Trophoblast cell (in vitro differentiated cells and primary cell): ENCODE measurements around the gene NPDC1.

Experiments
- DNase-seq, 2 donors: peaks; one replicate each; pipeline ENCODE4 v3.0.0-alpha.2; 2016
- H2AFZ ChIP-seq: 2 replicates; pipeline ENCODE4 v1.6.1; 2013; ENCODE audit warnings: low read length, moderate library complexity, mild to moderate bottlenecking; ENCODE audit not compliant: insufficient read depth, poor library complexity
- H2AK5ac ChIP-seq: 2 replicates; pipeline ENCODE4 v1.6.1; 2013; ENCODE audit warnings: mild to moderate bottlenecking, low read length
- H2BK120ac ChIP-seq: 2 replicates; pipeline ENCODE4 v1.6.1; 2013; ENCODE audit warnings: low read length, mild to moderate bottlenecking, moderate library complexity; ENCODE audit not compliant: insufficient read depth, poor library complexity
- H2BK12ac ChIP-seq: 2 replicates; pipeline ENCODE4 v1.6.1; 2013; ENCODE audit warnings: mild to moderate bottlenecking, low read length, moderate library complexity
- H2BK5ac ChIP-seq: 2 replicates; pipeline ENCODE4 v1.6.1; 2013; ENCODE audit warnings: low read length, low read depth, moderate library complexity, mild to moderate bottlenecking; ENCODE audit not compliant: poor library complexity
- H3K14ac ChIP-seq: 2 replicates; pipeline ENCODE4 v1.6.1; 2013; ENCODE audit warnings: mild to moderate bottlenecking, low read length
- H3K18ac ChIP-seq: 2 replicates; pipeline ENCODE4 v1.6.1; 2013; ENCODE audit warnings: mild to moderate bottlenecking, low read length
- H3K23ac ChIP-seq: 2 replicates; pipeline ENCODE4 v1.6.1; 2013; ENCODE audit warnings: low read length
- H3K27ac ChIP-seq: 2 replicates; pipeline ENCODE4 v1.5.1; 2013; ENCODE audit warnings: low read depth, mild to moderate bottlenecking, inconsistent platforms, low read length, moderate library complexity
- H3K27me3 ChIP-seq: 2 replicates; pipeline ENCODE4 v1.6.1; 2013; ENCODE audit warnings: inconsistent platforms, mild to moderate bottlenecking, low read length, moderate library complexity; ENCODE audit not compliant: insufficient read depth
- H3K36me3 ChIP-seq, 2 experiments: 1 replicate in 1 of 2; 2 replicates in 1 of 2; pipeline ENCODE4 v1.6.1; 2013; ENCODE audit warnings: low read length in 2 of 2, mild to moderate bottlenecking in 2 of 2, moderate library complexity in 1 of 2; ENCODE audit not compliant: insufficient read depth in 2 of 2, control insufficient read depth in 1 of 2
- H3K4ac ChIP-seq: 2 replicates; pipeline ENCODE4 v1.6.1; 2013; ENCODE audit warnings: low read depth, mild to moderate bottlenecking, low read length, moderate library complexity
- H3K4me1 ChIP-seq, 2 experiments: 1 replicate in 1 of 2; 2 replicates in 1 of 2; pipeline ENCODE4 v1.6.1; 2013; ENCODE audit warnings: low read length in 2 of 2, mild to moderate bottlenecking in 2 of 2, moderate library complexity in 1 of 2; ENCODE audit not compliant: insufficient read depth in 2 of 2, control insufficient read depth in 1 of 2
- H3K4me2 ChIP-seq: 2 replicates; pipeline ENCODE4 v1.6.1; 2013; ENCODE audit warnings: inconsistent platforms, mild to moderate bottlenecking, low read length, moderate library complexity
- H3K4me3 ChIP-seq: 2 replicates; pipeline ENCODE4 v1.5.1; 2013; ENCODE audit warnings: mild to moderate bottlenecking, low read depth, low read length, inconsistent platforms
- H3K79me1 ChIP-seq: one replicate; pipeline ENCODE4 v1.6.1; 2013; ENCODE audit warnings: low read length
- H3K79me2 ChIP-seq: 2 replicates; pipeline ENCODE4 v1.6.1; 2013; ENCODE audit warnings: low read length, mild to moderate bottlenecking; ENCODE audit not compliant: control insufficient read depth, insufficient read depth, poor library complexity
- H3K9ac ChIP-seq: 2 replicates; pipeline ENCODE4 v1.6.1; 2013; ENCODE audit warnings: mild to moderate bottlenecking, low read length
- H3K9me3 ChIP-seq: 2 replicates; pipeline ENCODE4 v1.6.1; 2013; ENCODE audit warnings: low read depth, mild to moderate bottlenecking, control low read depth, inconsistent platforms, low read length; ENCODE audit not compliant: insufficient read depth
- H4K12ac ChIP-seq: 2 replicates; pipeline ENCODE4 v1.6.1; 2013; ENCODE audit warnings: low read depth, mild to moderate bottlenecking, low read length, moderate library complexity
- H4K8ac ChIP-seq: 2 replicates; pipeline ENCODE4 v1.6.1; 2013; ENCODE audit warnings: low read depth, mild to moderate bottlenecking, low read length, moderate library complexity
- H4K91ac ChIP-seq: one replicate; pipeline ENCODE4 v1.6.1; 2013; ENCODE audit warnings: low read depth, mild to moderate bottlenecking, low read length, moderate library complexity
- WGBS: extraction: QIAGEN DNeasy Blood & Tissue Kit; methylation state at CpG from one replicate; pipeline ENCODE4 v1.1.7; 2013; ENCODE audit warnings: missing lambda C conversion rate; ENCODE audit not compliant: insufficient read length, insufficient coverage; ENCODE audit errors: extremely low coverage; 5-methylcytosine and 5-hydroxymethylcytosine counted together

NPDC1 gene

DNA sequence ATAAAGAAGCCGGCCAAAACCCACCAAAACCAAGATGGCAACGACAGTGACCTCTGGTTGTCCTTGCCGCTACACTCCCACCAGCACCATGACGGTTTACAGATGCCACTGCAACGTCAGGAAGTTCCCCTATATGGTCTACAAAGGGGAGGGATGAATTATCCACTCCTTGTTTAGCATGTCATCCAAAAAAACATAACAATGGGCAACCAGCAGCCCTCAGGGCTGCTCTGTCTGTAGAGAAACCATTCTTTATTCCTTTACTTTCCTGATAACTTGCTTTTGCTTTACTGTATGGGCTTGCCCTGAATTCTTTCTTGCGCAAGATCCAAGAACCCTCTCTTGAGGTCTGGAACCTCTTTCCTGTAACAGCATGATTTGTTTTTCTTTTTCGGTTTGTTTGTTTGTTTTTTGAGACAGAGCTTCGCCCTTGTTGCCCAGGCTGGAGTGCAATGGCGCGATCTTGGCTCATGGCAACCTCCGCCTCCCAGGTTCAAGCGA is 29.3 kb upstream of the NPDC1 start:
- Histone ChIP-seq H3K4me3 (no peak overlapping the region), H4K12ac (no peak overlapping the region), H2BK12ac (no peak overlapping the region), H3K79me1 (peaks cover 3% of the 10 kb centered on the region), H3K79me2 (no peaks in the 10 kb centered on the region), H2AK5ac (no peak overlapping the region), H4K91ac (no peak overlapping the region), H3K27ac (no peak overlapping the region), H3K9me3 (peaks cover 6% of the 10 kb centered on the region), H2BK5ac (no peak overlapping the region), H3K14ac (no peak overlapping the region), H3K9ac (no peak overlapping the region), H3K18ac (no peak overlapping the region), H3K27me3 (peaks cover 22% of the 10 kb centered on the region), H3K23ac (no peak overlapping the region), H2BK120ac (no peak overlapping the region), H3K4me1 (peaks cover 16 to 17% of the 10 kb centered on the region in 2 experiments), H3K4ac (no peak overlapping the region), H3K36me3 (peaks cover 0 to 2% of the 10 kb centered on the region in 2 experiments), H4K8ac (no peak overlapping the region), H3K4me2 (no peak overlapping the region), H2AFZ (no peak overlapping the region)
- no peak for DNase-seq
- no CpG with 5 or more reads among the region's 12 CpGs for WGBS

DNA sequence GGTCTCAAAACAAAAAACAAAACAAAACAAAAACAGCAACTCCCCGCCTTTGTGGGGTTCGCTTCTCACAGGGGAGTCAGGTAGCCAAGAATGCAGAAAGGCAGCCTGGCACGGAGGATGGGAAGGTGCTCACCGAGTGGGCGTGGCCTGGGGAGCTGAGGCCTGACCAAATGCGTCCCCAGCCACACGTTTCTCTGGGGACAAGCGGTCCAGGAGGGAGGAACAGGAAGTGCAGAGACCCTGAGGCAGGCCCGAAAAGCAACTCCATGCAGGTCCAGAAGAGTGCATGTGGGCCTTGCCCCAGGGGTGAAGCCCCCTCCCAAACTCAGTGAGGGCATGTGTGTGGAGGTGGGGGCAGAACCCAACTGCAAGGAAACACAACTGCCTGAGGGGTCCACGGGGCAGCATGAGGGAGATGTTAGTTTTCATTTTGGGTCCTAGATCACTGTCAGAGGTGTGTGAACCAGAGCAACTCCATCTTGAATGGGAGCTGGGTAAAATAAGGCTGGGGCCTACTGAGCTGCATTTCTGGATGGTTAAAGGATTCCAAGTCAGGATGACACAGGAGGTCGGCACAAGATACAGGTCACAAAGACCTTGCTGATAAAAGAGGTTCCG is 28.8 kb upstream of the NPDC1 start:
- DNase-seq, result no peak
- no peaks in the 10 kb centered on the region for H3K79me2 ChIP-seq
- H3K4me2 ChIP-seq, result no peak overlapping the region
- peaks cover 6% of the 10 kb centered on the region for H3K9me3 ChIP-seq
- H3K4ac ChIP-seq, result no peak overlapping the region
- no peak overlapping the region for H4K8ac ChIP-seq
- H3K27me3 ChIP-seq, result peaks cover 22% of the 10 kb centered on the region
- peaks cover 5% of the 10 kb centered on the region for H3K79me1 ChIP-seq
- H2BK12ac ChIP-seq, result no peak overlapping the region
- no peak overlapping the region for H2AK5ac ChIP-seq
- H3K36me3 ChIP-seq, result peaks cover 0 to 2% of the 10 kb centered on the region in 2 experiments
- no peak overlapping the region for H2BK120ac ChIP-seq
- H2AFZ ChIP-seq, result no peak overlapping the region
- no peak overlapping the region for H3K18ac ChIP-seq
- no peak overlapping the region for H3K4me3 ChIP-seq
- no peak overlapping the region for H4K91ac ChIP-seq
- no peak overlapping the region for H4K12ac ChIP-seq
- H3K23ac ChIP-seq, result no peak overlapping the region
- no peak overlapping the region for H3K27ac ChIP-seq
- H2BK5ac ChIP-seq, result no peak overlapping the region
- no CpG with 5 or more reads among the region's 12 CpGs for WGBS
- H3K4me1 ChIP-seq, result peaks cover 17 to 21% of the 10 kb centered on the region in 2 experiments
- H3K14ac ChIP-seq, result no peak overlapping the region
- no peak overlapping the region for H3K9ac ChIP-seq

DNA sequence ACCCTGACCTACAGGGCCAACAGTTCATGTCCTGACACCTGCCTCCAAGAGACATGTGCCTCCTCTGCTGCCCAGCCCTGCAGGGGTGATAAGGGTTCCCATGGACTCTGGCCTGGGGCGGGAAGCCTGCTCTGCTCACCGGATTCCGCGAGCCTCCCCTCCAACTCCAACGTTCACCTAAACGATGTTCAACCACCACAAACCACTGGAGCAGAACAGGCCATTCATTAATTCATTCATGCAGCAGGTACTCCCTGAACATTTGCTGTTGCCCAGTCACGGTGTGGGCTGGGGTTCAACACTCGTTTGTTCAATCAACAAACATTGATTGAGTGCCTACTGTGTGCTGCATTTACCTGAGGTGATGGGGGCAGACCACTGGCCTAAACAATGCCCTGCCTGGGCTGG is 28.0 kb upstream of the NPDC1 start:
- H3K4me3 ChIP-seq, result no peak overlapping the region
- H3K79me2 ChIP-seq, result no peaks in the 10 kb centered on the region
- H3K4me2 ChIP-seq, result no peak overlapping the region
- H3K4ac ChIP-seq, result no peak overlapping the region
- peaks cover 22% of the 10 kb centered on the region for H3K27me3 ChIP-seq
- H2BK12ac ChIP-seq, result no peak overlapping the region
- no peak overlapping the region for H3K18ac ChIP-seq
- peaks cover 23 to 26% of the 10 kb centered on the region in 2 experiments for H3K4me1 ChIP-seq
- H3K23ac ChIP-seq, result no peak overlapping the region
- H3K14ac ChIP-seq, result no peak overlapping the region
- no peak overlapping the region for H3K9ac ChIP-seq
- H2BK120ac ChIP-seq, result no peak overlapping the region
- H3K36me3 ChIP-seq, result no peaks in the 10 kb centered on the region
- no CpG with 5 or more reads among the region's 8 CpGs for WGBS
- H4K12ac ChIP-seq, result no peak overlapping the region
- H3K79me1 ChIP-seq, result peaks cover 5% of the 10 kb centered on the region
- H3K27ac ChIP-seq, result no peak overlapping the region
- no peak overlapping the region for H4K91ac ChIP-seq
- H4K8ac ChIP-seq, result no peak overlapping the region
- no peak overlapping the region for H2AFZ ChIP-seq
- no peak overlapping the region for H2BK5ac ChIP-seq
- peaks cover 6% of the 10 kb centered on the region for H3K9me3 ChIP-seq
- no peak for DNase-seq
- H2AK5ac ChIP-seq, result no peak overlapping the region

DNA sequence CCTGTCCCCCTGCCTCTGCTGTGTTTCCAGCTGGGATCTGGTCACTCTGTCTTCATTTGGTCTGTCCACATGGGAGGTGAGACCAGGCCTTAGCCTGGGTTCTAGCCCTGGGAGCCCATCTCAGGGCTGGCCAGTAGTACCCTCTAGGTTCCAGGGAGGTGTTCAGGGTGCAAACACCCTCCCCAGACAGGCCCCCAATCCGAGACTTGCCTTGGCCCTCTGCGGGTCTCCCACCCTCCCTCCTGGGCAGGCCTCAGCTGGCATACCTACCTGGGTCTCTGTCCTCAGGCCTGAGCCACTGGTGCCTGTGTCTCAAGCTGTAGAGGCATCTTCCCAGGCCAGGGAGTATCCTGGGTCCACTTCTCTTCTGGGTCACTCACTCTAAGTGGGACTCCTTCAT is 25.3 kb upstream of the NPDC1 start:
- Histone ChIP-seq H3K27ac (no peak overlapping the region), H2AFZ (no peak overlapping the region), H3K27me3 (no peaks in the 10 kb centered on the region), H3K4ac (no peak overlapping the region), H3K18ac (no peak overlapping the region), H2BK5ac (no peak overlapping the region), H4K91ac (peak overlapping the region; percentile 7), H3K4me1 (peaks cover 10 to 18% of the 10 kb centered on the region in 2 experiments), H3K9ac (no peak overlapping the region), H2BK120ac (no peak overlapping the region), H3K14ac (no peak overlapping the region), H3K36me3 (no peaks in the 10 kb centered on the region), H4K8ac (peak overlapping the region; percentile 57), H2BK12ac (peak overlapping the region; percentile 14), H3K4me3 (no peak overlapping the region), H3K79me1 (peaks cover 2% of the 10 kb centered on the region), H4K12ac (no peak overlapping the region), H3K79me2 (no peaks in the 10 kb centered on the region), H3K23ac (no peak overlapping the region), H2AK5ac (no peak overlapping the region), H3K9me3 (no peaks in the 10 kb centered on the region), H3K4me2 (no peak overlapping the region)
- DNase-seq, result no peak
- no CpG with 5 or more reads among the region's 2 CpGs for WGBS
